ENCODE measurements around the gene RAPGEF4.
A peak's percentile ranks its signal among the peaks of the same experiment; 100 is the strongest.

- TF ChIP-seq DMTF1 (CRISPR knock-in tag; IDR thresholded peaks at IDR 0.05) = no peak
- TF ChIP-seq TSC22D2 (CRISPR knock-in tag; IDR thresholded peaks at IDR 0.05; ENCODE audit: borderline replicate concordance) = 0 out of 2 replicates have a peak, but pooled peaks have one; percentile 39
- no peak for TF ChIP-seq ZNF841 (CRISPR knock-in tag; IDR thresholded peaks at IDR 0.05; ENCODE audit: borderline replicate concordance)
Measured at GRCh38 chr2:172967036-172967982, 231.7 kb downstream of the RAPGEF4 start.

Measured in HepG2 (cell line).